Left hindlimb (tissue), 1 donor: ENCODE results near the gene CD44.
A peak's percentile ranks its signal among the peaks of the same experiment; 100 is the strongest.
"Not testable (repeated sequence)": the region's sequence is repeated elsewhere in the genome, so short reads cannot be mapped to it uniquely, and the experiment has no call there.

Experiments used
- DNase-seq: peaks from one replicate; pipeline ENCODE4 v3.0.0-alpha.2; 2018

Gene CD44

DNA sequence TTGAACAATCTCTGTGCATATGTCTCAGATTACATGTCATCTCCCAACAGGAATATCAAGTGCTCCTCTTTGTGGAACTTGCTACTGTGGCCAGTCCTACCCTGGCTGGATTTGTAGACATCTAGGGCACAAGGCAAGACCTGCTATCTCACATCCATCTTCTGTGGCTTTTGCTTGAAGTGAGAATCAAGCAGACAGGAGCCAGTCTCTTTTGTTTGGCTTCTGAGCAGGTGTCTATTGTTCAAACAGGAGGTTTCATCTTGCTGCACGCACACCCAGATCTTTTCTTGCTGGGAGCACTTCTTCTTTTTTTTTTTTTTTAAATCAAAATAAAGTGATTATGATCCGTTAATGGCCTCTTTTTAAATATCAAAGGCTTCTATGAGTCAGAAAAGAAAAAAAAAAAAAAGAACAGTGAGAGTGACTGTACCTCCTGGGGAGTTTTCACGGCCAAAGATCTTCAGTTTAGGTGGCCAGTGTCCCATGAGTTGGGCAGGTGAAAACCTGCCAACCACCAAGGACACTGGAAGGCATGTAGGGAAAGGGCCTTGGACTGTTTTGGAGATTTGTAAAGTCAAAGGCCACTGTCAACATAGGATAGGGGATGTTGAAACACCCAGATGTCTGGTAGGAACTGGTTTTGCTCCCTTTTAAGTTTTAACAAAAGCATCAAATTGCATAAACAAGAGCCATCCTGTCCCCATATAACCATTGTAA lies 78.1 kb downstream of the CD44 start:
- DNase-seq: no peak

DNA sequence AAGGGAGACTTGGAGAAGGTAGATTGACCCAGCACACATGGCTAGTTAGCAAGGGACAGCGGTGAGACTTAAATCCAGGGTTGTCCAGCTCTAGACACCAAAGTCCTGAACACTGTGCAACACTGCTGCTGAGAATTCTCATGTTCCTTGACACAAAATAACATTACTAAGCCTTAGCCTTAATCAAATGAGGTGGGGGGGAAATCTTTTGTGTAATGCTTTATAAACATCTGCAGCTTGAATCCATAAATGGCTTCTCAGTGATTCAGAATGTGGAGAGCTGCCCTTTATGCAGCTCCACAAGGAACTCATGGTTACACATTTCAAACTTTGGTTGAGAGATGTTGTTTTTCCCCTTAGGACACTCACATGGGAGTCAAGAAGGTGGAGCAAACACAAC lies 80.0 kb downstream of the CD44 start:
- DNase-seq: no peak

DNA sequence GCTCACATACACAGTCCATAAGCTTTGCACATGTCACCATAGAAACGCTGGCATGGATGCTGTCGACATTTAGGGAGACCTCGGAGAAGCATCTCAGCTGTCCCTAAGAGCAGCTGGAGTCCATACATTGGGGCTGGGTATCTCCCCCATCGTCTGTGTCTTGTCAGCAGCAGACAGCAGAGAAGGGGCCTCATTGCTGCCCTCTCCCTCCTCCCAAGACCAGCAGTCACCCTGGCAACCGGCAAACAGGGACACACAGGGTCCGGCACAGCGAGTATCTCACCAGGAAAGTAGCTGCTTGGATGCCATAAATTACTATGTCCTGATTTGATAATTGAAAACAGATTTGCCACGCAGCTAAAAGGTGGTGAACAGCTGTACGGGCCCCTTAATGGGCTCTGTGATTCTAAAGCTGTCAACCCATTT lies 84.4 kb downstream of the CD44 start:
- peak; percentile 87 for DNase-seq

DNA sequence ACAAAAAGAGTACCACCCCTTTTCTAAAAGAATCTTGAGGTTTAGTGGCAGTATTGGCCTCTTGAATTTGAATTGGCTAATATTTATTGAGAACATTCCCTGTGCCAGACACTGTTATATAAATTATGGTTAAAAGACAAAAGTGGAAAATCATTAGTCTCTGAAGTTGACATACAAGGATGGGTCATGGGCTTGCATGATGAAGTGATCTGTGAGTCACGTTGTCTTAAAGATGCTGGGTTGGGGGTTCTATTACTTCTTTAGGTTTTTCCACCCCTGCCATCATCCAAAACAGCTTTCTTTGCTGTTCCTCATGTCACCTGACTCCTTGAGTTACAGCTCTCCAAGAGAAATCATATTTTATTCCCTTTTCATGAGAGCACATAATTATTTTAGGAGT lies 85.0 kb downstream of the CD44 start:
- DNase-seq: no peak

DNA sequence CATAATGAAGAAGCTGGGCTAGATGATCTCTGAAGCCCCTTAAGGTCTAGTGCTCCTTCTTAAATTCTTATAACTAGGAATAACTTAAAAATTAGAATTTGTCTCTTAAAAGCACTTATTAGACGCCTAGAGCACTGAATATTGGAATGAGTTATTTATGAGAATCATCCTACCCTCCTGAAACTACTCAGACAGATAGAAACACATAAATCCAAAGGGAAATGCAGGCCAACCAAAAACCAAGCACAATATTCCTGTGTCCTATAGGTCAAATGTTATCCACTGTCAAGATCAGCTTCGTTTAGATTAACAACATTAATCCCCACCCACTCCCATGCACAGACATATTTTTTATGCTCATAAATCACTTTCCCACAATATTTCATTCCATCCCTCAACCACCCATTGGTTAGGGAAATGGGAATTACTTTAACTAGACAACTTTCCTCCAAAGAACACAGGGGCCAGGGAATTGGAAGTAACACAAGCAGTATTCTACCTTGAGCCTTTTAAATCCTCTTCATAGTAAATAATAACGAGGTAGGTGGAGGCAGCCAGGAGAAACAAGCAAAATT lies 87.1 kb downstream of the CD44 start:
- no peak for DNase-seq

DNA sequence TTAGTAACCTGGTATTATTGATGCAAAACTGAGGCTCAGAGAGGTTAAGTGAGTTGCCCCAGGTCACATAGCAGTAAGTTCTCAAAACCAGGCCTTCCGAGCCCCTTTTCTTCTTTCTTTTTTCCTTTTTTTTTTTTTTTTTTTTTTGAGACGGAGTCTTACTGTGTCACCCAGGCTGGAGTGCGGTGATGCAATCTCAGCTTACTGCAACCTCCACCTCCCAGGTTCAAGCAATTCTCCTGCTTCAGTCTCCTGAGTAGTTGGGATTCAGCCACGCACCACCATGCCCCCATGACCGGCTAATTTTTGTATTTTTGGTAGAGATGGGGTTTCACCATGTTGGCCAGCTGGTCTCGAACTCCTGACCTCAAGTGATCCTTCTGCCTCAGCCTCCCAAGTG lies 87.8 kb downstream of the CD44 start:
- DNase-seq: not testable (repeated sequence)

DNA sequence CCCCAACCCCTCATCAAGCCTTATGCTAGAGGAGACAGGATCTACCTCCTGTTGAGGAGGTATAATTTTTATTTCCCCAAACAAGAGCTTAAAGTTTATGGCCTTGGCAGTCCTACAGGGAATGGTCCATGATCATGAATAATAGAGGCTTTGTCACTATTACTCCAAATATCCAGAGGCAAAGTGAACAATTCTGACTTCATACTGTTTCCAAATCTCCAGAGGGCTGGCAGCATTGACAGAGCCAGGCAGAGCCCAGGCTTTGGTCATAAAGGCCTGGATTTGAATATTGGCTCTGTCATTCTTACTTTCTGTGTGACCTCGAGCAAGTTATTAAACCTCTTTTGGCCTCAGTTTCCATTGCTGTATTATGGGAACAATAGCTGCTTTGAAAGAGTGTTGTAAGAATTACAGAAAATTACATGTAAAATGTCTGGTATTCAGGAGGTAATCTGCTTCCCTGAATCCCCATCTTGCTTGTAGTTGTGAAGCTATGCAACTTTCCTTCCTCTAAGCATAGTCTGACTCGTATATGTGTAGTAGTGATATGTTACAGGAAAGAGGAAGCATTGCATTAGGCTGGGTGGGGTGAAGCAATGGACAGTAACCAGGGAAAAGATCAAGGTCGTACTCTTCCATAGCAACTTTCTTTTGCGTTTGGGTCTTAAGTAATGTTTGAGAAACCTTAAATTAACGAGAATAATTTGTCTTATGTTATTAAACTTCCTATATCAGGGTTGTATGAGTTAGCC lies 88.8 kb downstream of the CD44 start:
- no peak for DNase-seq

DNA sequence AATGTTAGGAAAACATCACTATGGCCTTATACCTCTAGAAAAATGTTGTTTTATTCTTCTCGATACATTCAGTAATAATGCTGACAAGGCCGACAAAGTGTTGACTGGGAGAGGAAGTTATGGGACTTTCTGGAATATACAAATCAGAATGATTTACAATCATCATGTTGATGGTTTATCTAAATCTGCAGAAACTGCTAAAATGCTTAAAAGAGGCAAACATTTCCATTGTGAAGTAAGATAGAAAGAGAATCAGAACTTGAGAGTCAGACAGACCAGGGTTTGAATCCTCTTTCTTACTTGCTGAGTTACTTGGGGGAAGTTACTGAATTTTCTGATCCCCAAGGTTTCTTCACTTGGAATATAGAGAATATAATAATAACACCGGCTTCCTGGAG lies 89.4 kb downstream of the CD44 start:
- DNase-seq: no peak

DNA sequence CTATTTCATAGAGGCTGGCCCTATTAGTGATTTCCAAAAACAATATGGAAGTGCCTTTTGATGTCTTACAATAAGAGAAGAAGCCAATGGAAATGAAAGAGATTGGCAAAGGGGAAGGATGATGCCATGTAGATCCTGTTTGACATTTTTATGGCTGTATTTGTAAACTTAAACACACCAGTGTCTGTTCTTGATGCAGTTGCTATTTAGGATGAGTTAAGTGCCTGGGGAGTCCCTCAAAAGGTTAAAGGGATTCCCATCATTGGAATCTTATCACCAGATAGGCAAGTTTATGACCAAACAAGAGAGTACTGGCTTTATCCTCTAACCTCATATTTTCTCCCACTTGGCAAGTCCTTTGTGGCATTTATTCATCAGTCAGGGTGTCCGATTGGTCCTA lies 91.4 kb downstream of the CD44 start:
- no peak for DNase-seq

DNA sequence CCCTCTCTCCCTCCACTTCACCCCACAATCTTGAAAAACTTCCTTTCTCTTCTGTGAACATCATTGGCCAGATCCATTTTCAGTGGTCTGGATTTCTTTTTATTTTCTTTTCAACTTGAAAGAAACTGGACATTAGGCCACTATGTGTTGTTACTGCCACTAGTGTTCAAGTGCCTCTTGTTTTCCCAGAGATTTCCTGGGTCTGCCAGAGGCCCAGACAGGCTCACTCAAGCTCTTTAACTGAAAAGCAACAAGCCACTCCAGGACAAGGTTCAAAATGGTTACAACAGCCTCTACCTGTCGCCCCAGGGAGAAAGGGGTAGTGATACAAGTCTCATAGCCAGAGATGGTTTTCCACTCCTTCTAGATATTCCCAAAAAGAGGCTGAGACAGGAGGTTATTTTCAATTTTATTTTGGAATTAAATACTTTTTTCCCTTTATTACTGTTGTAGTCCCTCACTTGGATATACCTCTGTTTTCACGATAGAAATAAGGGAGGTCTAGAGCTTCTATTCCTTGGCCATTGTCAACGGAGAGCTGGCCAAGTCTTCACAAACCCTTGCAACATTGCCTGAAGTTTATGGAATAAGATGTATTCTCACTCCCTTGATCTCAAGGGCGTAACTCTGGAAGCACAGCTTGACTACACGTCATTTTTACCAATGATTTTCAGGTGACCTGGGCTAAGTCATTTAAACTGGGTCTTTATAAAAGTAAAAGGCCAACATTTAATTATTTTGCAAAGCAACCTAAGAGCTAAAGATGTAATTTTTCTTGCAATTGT lies 92.3 kb downstream of the CD44 start:
- DNase-seq: no peak

DNA sequence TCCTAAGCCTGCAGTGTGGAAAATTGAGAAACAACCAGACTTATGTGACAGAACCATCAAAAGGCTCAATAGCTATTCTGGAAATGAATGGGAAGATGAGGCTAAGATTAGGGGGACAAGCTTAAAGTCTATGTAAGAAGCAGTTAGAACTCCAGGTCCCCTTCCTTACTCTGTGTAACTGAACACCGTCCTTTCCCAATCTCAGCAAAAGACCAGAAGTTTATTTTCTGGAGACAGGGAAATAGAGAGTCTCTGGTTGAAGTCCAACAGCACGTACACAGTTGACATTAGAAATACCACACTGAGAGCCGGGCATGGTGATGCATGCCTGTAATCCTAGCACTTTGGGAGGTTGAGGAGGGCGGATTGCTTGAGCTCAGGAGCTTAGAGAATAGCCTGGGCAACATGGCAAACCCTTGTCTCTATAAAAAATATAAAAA lies 93.9 kb downstream of the CD44 start:
- DNase-seq: no peak

DNA sequence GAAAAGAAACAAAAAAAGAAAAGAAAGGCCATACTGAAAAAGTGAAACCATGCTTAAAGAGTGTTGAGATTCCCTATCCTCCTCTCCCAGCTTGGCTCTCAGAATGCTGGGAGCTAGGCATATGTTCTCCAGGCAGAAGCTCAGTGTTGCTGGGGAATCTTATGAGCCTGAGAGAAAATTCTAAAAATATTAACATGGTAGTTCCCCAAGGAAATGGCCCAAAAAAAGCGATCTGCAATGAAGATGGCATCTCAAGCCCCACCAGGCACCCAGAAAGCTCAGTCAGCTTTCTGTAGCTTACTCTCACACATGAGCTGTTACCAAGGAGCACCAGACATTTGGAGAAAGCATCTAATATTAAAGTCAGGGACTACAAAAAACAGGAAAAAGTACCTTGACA lies 94.5 kb downstream of the CD44 start:
- DNase-seq: no peak

DNA sequence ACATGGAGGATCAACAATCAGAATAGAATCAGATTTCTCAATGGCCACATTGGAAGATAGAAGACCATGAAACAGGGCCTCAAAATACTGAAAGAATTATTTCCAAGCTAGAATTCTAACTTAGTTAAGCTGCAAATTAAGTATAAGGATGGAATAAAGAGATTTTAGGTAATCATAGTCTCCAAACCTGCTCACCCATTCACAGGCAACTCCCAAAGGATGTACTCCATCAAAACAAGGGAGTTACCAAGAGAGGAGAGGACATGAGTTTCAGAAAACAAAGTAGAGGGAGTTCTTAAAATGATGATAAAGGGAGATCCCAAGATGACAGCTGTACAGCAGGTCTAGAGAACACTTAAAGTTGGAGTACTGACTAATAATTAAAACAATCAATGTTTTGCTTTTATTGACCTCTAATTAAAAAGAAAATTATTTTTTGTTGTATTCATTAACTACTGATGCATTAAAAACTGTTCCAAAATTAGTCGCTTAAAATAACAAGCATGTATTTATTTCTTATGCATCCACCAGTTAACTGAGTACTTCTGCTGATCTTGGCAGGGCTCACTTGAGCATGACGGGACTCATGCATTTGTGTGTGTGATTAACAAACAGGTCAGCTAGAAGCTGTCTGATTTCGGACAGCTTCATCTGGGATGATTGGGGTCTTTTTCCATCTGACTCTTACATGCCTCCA lies 95.6 kb downstream of the CD44 start:
- no peak for DNase-seq

DNA sequence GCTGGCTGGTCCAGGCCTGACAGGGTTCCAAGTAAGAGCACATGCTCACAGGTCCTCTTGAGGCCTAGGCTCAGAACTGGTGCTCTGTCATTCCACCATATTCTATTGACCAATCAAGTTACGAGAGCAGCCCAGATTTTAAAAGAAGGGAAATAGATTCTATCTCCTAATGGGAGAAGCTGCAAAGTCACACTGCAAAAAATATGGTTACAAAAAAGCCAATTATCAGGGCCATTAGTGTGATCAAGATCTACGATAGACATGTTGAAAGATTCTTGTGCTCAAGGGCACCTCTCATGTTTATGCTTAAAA lies 96.1 kb downstream of the CD44 start:
- DNase-seq: no peak

DNA sequence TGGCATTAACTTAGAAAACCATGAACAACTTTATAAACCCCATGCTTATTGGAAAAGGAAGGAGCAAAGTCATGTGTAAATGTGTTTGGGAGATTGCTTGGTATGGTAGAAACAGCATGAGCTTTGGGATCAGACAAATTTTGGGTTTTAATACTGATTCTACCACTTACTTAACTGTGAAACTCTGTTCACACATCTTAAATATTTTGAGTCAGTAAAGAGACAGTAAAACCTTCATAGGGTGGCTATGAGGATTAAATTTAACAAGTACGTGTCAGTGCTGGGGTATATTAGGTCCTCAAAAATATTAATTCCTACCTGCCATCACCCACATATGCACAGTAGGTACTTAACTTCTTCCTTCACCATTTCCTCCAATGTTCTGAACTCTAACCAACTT lies 96.5 kb downstream of the CD44 start:
- DNase-seq: no peak

DNA sequence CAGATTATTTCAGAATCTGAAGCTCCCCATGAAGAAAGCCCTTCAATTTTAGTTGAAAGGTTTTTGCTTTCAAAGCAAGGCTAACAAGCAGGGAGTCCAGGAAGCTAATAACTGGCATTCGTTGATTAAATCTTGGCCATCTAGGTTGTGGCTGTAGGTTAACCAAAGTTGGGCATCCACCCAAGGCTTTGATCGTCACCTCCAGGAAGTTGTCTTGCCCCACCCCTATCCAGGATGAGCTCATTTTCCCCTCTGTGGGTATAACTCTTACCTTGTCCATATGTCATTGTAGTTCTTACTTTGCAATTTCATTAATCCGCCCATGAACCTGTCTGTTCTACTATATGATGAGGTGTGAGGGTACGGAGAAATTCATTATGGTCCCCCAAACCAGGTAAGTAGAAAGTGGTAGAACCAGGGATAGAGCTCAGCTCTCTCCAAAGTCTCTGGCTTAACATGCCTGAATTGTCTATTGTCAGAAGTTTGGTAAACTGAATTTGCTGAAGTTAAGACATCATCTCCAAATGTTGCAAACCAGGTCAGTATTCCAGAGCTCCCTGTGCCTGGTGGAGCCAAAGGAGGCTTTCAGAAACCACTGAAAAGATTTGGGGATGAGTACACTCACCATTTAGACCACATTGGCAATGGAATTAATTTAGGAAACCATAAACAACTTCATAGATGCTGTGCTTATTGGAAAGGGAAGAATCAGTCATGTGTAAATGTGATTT lies 97.1 kb downstream of the CD44 start:
- DNase-seq: no peak

DNA sequence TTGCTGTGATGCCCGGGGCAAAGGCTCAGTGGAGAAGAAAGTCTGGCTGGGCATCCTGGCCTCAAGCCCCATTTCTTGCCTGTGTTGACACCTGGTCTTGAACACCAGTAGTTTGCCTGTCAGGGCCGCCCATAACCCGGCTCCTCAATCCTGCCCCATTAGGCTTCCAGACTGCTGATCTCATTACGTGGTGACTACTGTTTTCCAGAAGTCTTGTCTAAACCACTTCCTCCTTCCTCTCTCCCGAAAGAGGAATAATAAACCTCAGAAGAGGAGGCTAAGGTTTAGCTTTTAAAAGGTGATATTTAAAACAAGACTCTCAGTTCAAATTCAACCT lies 97.7 kb downstream of the CD44 start:
- DNase-seq: no peak

DNA sequence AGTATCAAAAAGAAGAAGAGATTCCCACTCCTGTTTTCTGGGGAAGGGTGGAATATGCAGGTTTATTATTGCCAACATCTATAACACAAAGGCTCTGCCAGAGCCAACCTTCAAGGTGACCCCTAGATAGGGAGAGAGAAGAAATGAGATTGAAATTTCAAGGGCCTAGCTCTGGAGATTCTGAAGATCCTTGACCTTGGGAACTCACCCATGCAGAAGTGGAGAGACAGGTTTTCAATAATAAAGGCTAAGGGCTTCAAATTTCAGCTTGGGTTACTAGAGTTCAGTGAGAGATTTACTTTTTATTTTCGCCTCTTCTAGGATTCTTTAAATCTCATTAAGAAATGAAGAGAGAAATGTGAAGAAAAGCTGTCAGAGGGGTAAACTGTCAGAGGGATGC lies 98.4 kb downstream of the CD44 start:
- no peak for DNase-seq

DNA sequence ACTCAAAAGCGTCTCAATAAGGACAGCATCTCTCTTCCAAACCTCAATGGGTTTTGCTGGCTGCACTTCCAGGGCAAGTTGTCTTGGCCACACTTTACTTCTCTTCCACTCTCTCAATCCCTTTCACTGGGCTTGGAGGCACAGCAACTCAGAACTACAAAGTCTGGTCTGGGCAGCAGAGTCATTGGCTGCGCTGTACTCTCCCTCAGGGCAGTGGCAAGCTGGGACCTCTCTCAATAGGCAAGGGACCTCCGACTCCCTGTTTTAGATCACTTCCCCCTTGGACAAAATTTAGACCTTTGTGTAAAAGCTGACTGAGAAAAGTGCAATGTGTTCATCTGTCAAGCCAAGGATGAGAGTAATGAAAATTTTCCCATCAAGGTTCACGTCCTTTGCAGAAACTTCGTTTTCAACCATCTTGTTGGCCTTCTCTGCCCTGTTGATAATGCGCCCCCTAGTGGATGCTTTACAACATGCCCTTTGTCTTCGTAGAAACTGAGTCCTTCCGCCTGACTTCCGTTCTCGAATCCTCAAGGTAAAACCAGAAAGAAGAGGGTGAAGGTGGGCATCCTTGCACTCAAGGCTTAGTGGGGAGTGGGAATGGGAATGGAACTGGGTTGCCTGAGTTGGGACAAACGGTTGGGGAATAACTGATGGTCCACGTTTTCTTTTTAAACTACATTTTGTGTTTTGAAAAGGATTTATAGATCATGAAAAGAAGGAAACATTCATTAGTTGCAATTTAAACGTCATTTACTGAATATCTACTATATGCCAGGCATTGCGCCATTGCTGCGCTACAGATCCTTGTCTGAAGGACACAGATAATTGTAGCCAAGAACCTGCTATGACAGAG lies 99.1 kb downstream of the CD44 start:
- DNase-seq: no peak

DNA sequence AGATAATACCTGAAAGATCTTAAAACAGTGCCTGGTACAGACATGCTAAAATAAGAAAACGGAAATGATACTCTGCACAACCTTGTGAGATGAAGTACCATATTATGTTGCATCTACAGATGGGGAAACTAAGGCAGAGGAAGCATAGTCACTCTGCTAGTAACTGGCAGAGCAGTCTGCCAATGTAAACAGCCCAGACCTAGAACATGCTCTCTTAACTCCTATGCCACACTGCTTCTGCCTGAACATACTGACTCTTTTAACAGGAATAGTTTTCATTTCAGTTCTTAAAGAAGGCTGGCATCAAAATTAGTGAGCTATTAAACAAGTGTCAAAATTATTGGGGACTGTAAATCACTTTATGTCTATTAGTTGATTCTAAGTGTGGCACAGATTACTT lies 99.9 kb downstream of the CD44 start:
- DNase-seq: no peak

DNA sequence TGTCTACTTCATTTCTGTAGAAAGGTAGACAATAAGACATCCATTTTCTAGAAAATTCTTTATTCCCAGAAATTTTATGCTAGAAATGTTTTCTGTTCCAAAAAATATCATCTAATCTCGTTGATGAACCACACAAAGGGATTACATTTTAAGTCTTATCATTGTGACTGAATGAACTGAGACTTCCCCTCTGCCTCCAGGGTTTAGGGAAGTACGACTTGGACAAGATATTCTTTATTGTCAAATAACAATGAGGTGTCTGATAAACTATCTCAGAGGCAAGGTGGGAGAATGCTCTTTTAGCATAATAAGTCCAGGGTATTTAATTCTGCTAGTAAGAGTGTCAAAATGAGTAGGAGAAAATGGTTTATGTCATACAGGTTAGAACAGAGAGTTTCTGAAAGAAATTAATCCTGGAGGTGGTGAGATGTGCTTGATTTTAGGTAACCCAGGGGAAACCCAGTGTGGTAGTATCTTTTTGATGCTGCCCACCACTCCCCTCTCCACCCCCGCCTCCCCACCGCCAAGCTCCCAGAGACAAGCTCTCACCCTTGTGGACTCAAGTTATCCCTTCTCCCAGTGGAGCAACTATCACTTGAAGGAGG lies 100.6 kb downstream of the CD44 start:
- DNase-seq: no peak
